HepG2 (cell line): ENCODE data around the gene LIM2. TPM values are rescaled to one million over a fixed set of nuclear protein-coding genes. Genes with fewer than 3 reads are reported as not detected.

Experiments used
- GPN1 ChIP-seq: sonication (generic); formaldehyde crosslinking; IDR thresholded peaks from 2 replicates; pipeline ENCODE4 v1.5.1; 2020; ENCODE audit warnings: missing genetic modification reagents, borderline replicate concordance
- HNRNPK ChIP-seq: fragments of 200-400 bp; formaldehyde crosslinking; IDR thresholded peaks from 2 replicates; pipeline ENCODE4 v1.6.1; 2018; ENCODE audit warnings: low read length, low read depth, moderate library complexity, mild to moderate bottlenecking; ENCODE audit not compliant: poor library complexity, severe bottlenecking
- MED1 ChIP-seq: sonication (generic); formaldehyde crosslinking; IDR thresholded peaks from 2 replicates; pipeline ENCODE4 v1.4.0; 2020; ENCODE audit warnings: missing genetic modification reagents
- MTF2 ChIP-seq: sonication (generic); formaldehyde crosslinking; IDR thresholded peaks from 2 replicates; pipeline ENCODE4 v1.5.0; 2020; ENCODE audit warnings: missing genetic modification reagents, borderline replicate concordance
- MYC ChIP-seq: sonication (generic); formaldehyde crosslinking; IDR thresholded peaks from 2 replicates; pipeline ENCODE4 v1.9.0; 2021; ENCODE audit warnings: missing genetic modification reagents, borderline replicate concordance
- NFIB ChIP-seq: sonication (generic); formaldehyde crosslinking; IDR thresholded peaks from 2 replicates; pipeline ENCODE4 v1.9.0; 2021; ENCODE audit warnings: missing genetic modification reagents, mild to moderate bottlenecking, borderline replicate concordance
- RBFOX2 ChIP-seq: fragments of 200-400 bp; formaldehyde crosslinking; IDR thresholded peaks from 2 replicates; pipeline ENCODE4 v1.6.1; 2017; ENCODE audit warnings: low read depth, mild to moderate bottlenecking, low read length
- SALL1 ChIP-seq: sonication (generic); formaldehyde crosslinking; IDR thresholded peaks from 2 replicates; pipeline ENCODE4 v1.8.0; 2022; ENCODE audit warnings: mild to moderate bottlenecking, missing genetic modification reagents
- TCF12 ChIP-seq, 2 experiments: fragments of 450-650 bp in 1 of 2; sonication (generic) in 1 of 2; formaldehyde crosslinking in 1 of 2; IDR thresholded peaks; 2 replicates each; pipeline versions ENCODE4 v1.6.1 to v1.8.0; 2017 to 2022; ENCODE audit warnings: antibody characterized with exemption in 1 of 2, mild to moderate bottlenecking in 1 of 2, missing genetic modification reagents in 1 of 2, moderate library complexity in 1 of 2
- TRIM24 ChIP-seq: sonication (generic); formaldehyde crosslinking; IDR thresholded peaks from 2 replicates; pipeline ENCODE4 v1.8.0; 2022; ENCODE audit warnings: mild to moderate bottlenecking, missing genetic modification reagents
- ZFAT ChIP-seq: sonication (generic); formaldehyde crosslinking; conservative IDR thresholded peaks from 2 replicates; pipeline ENCODE4 v1.8.1; 2023; ENCODE audit warnings: missing genetic modification reagents, inconsistent platforms
- ZMAT3 ChIP-seq: sonication (generic); formaldehyde crosslinking; conservative IDR thresholded peaks from 2 replicates; pipeline ENCODE4 v1.7.0; 2021; ENCODE audit warnings: missing genetic modification reagents
- ZNF101 ChIP-seq: sonication (generic); formaldehyde crosslinking; IDR thresholded peaks from 2 replicates; pipeline ENCODE4 v1.4.0; 2020; ENCODE audit warnings: mild to moderate bottlenecking, low read depth, missing genetic modification reagents, borderline replicate concordance
- ZNF335 ChIP-seq: sonication (generic); formaldehyde crosslinking; IDR thresholded peaks from 2 replicates; pipeline ENCODE4 v1.4.0; 2020; ENCODE audit warnings: missing genetic modification reagents
- ZNF552 ChIP-seq: sonication (generic); formaldehyde crosslinking; IDR thresholded peaks from 2 replicates; pipeline ENCODE4 v1.9.0; 2022; ENCODE audit warnings: missing genetic modification reagents, mild to moderate bottlenecking, borderline replicate concordance
- polyA plus RNA-seq, 8 experiments: library from polyadenylated mRNA; depleted of rRNA in 3 of 8; stranded (reverse) in 7 of 8; unstranded in 1 of 8; fragments of >200 nt; fragmentation: Illumina TruSeq in 4 of 8; extraction: Trizol in 4 of 8; gene quantifications; 2 replicates each; pipeline versions ENCODE4 v1.2.1 to v1.2.3, GENCODE V29; 2011 to 2016; ENCODE audit warnings: low read depth in 4 of 8, missing spikeins in 1 of 8, mixed read lengths in 1 of 8; ENCODE audit not compliant: insufficient read depth in 1 of 8
- total RNA-seq, 5 experiments: library from RNA; depleted of rRNA; stranded (reverse); fragments of >200 nt; fragmentation: Illumina TruSeq; extraction: Trizol; gene quantifications; 2 replicates each; pipeline ENCODE4 v1.2.3, GENCODE V29; 2016; ENCODE audit warnings: low read depth in 1 of 5
- TF ChIP-seq, protein P1 (sequence below): sonication (generic); formaldehyde crosslinking; IDR thresholded peaks from 2 replicates; pipeline ENCODE4 v1.4.0; 2020; ENCODE audit warnings: missing genetic modification reagents
- TF ChIP-seq, protein P2 (sequence below): IDR thresholded peaks from 2 replicates; pipeline ENCODE4 v1.6.1; 2016; ENCODE audit warnings: low read depth, control low read depth
- TF ChIP-seq, protein P3 (sequence below): IDR thresholded peaks from 2 replicates; pipeline ENCODE4 v1.6.1; 2016; ENCODE audit warnings: mild to moderate bottlenecking, missing biosample characterization, missing genetic modification reagents
- TF ChIP-seq, protein P4 (sequence below): sonication (generic); formaldehyde crosslinking; IDR thresholded peaks from 2 replicates; pipeline ENCODE4 v1.4.0; 2020; ENCODE audit warnings: missing genetic modification reagents, borderline replicate concordance
- TF ChIP-seq, protein P5 (sequence below): sonication (generic); formaldehyde crosslinking; IDR thresholded peaks from 2 replicates; pipeline ENCODE4 v1.5.1; 2020; ENCODE audit warnings: mild to moderate bottlenecking, missing genetic modification reagents, moderate library complexity

LIM2 gene
- total and polyA plus RNA-seq, 2 of the 13 experiments (the other 11 are each of a cell fraction or from before 2014, with no cell fraction given), result 1.3 TPM; not detected in 1

DNA sequence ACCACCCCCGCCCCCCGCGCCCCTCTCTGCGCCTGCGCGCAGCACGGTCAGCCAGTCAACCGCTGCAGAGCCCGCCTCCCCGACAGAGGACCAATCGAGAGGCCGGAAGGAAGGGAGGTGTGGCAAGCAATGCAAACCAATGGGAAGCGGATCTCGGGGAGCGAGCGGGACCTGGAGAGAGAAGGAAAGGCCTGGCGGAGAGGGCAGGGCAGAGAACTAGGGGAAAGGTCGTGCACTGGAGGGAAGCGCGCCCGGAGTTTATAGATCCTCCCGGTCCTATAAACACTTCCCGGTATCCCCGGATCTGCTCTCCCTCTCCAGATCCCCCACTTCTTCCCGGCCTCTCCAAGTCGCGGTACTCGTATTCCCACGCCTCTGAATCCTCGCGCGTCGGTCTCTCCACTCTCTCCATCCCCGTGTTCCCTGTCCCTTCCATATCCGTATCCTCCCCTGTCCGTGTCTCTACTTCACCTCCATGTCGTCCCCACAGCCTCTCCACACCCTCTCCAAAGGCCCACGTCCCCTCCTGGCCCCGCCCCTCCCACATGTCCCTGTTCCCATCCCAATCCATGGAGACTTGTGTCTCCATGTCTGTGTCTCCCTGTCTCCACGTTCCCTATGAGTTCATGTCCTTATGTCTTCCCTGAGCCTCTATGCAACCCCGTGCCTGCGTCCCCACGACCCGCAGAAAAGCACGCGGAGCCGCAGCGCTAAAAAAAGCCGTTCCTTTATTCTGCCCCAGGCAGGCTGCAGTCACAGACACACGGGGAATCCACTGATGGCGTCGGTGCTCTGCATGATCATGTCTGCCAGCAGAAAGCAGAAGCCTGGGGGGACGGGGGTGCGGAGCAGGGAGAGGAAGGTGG is 21.2 kb downstream of the LIM2 start (continued):
- TF ChIP-seq MTF2 (CRISPR knock-in tag) (no peak), NFIB (CRISPR knock-in tag) (no peak), MED1 (CRISPR knock-in tag) (peak; percentile 11; the same call in 1 of the 2 replicates), ZNF335 (CRISPR knock-in tag) (no peak; the same call in 1 of the 2 replicates), TCF12 (IDR thresholded peaks at IDR 0.05) (no peak), TCF12 (CRISPR knock-in tag; IDR thresholded peaks at IDR 0.05) (no peak), HNRNPK (peak; percentile 90), ZNF101 (CRISPR knock-in tag) (no peak), MYC (CRISPR knock-in tag) (no peak), TRIM24 (no peak), SALL1 (peak; percentile 15; the same call in 1 of the 2 replicates), RBFOX2 (peak; percentile 88), ZNF552 (no peak; the same call in 1 of the 2 replicates), ZFAT (CRISPR knock-in tag) (no peak), GPN1 (no peak), ZMAT3 (CRISPR knock-in tag) (no peak; the same call in 1 of the 2 replicates)
- TF ChIP-seq, protein P1, sequence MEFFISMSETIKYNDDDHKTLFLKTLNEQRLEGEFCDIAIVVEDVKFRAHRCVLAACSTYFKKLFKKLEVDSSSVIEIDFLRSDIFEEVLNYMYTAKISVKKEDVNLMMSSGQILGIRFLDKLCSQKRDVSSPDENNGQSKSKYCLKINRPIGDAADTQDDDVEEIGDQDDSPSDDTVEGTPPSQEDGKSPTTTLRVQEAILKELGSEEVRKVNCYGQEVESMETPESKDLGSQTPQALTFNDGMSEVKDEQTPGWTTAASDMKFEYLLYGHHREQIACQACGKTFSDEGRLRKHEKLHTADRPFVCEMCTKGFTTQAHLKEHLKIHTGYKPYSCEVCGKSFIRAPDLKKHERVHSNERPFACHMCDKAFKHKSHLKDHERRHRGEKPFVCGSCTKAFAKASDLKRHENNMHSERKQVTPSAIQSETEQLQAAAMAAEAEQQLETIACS (CRISPR knock-in tag), result no peak
- TF ChIP-seq, protein P2, sequence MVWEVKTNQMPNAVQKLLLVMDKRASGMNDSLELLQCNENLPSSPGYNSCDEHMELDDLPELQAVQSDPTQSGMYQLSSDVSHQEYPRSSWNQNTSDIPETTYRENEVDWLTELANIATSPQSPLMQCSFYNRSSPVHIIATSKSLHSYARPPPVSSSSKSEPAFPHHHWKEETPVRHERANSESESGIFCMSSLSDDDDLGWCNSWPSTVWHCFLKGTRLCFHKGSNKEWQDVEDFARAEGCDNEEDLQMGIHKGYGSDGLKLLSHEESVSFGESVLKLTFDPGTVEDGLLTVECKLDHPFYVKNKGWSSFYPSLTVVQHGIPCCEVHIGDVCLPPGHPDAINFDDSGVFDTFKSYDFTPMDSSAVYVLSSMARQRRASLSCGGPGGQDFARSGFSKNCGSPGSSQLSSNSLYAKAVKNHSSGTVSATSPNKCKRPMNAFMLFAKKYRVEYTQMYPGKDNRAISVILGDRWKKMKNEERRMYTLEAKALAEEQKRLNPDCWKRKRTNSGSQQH (CRISPR knock-in tag), result no peak; the same call in 1 of the 2 replicates
- TF ChIP-seq, protein P3, sequence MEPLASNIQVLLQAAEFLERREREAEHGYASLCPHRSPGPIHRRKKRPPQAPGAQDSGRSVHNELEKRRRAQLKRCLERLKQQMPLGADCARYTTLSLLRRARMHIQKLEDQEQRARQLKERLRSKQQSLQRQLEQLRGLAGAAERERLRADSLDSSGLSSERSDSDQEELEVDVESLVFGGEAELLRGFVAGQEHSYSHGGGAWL, result peak; percentile 51
- TF ChIP-seq, protein P4, sequence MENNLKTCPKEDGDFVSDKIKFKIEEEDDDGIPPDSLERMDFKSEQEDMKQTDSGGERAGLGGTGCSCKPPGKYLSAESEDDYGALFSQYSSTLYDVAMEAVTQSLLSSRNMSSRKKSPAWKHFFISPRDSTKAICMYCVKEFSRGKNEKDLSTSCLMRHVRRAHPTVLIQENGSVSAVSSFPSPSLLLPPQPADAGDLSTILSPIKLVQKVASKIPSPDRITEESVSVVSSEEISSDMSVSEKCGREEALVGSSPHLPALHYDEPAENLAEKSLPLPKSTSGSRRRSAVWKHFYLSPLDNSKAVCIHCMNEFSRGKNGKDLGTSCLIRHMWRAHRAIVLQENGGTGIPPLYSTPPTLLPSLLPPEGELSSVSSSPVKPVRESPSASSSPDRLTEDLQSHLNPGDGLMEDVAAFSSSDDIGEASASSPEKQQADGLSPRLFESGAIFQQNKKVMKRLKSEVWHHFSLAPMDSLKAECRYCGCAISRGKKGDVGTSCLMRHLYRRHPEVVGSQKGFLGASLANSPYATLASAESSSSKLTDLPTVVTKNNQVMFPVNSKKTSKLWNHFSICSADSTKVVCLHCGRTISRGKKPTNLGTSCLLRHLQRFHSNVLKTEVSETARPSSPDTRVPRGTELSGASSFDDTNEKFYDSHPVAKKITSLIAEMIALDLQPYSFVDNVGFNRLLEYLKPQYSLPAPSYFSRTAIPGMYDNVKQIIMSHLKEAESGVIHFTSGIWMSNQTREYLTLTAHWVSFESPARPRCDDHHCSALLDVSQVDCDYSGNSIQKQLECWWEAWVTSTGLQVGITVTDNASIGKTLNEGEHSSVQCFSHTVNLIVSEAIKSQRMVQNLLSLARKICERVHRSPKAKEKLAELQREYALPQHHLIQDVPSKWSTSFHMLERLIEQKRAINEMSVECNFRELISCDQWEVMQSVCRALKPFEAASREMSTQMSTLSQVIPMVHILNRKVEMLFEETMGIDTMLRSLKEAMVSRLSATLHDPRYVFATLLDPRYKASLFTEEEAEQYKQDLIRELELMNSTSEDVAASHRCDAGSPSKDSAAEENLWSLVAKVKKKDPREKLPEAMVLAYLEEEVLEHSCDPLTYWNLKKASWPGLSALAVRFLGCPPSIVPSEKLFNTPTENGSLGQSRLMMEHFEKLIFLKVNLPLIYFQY (CRISPR knock-in tag), result no peak
- TF ChIP-seq, protein P5, sequence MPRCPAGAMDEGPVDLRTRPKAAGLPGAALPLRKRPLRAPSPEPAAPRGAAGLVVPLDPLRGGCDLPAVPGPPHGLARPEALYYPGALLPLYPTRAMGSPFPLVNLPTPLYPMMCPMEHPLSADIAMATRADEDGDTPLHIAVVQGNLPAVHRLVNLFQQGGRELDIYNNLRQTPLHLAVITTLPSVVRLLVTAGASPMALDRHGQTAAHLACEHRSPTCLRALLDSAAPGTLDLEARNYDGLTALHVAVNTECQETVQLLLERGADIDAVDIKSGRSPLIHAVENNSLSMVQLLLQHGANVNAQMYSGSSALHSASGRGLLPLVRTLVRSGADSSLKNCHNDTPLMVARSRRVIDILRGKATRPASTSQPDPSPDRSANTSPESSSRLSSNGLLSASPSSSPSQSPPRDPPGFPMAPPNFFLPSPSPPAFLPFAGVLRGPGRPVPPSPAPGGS (CRISPR knock-in tag), result peak; percentile 24; the same call in 1 of the 2 replicates
